HCT116 (cell line): ENCODE measurements around the gene SFXN4. TPM values are rescaled to one million over a fixed set of nuclear protein-coding genes. Genes with fewer than 3 reads are reported as not detected.

Experiments
- ATAC-seq: fragments of 200-7000 bp; cut with Tn5 transposase; 2 replicates; pipeline ENCODE4 v1.9.1; 2020; ENCODE audit warnings: mild to moderate bottlenecking, moderate library complexity
- BruUV-seq: library from RNA; stranded (reverse); fragments of 400-500 nt; replicated peaks from 2 replicates; lab custom pipeline; 2021; lab: Mats Ljungman, UMichigan
- CTCF ChIA-PET: fragments of 300-600 bp; sonication (Branson Sonifier 250); formaldehyde crosslinking; loops from one replicate; lab custom pipeline; 2021; ENCODE audit warnings: antibody characterized with exemption; lab: Charles Lee
- POLR2A ChIA-PET: fragments of 300-600, 350-600 bp; sonication (Branson Sonifier 250); formaldehyde crosslinking; loops from one replicate; lab custom pipeline; 2021; ENCODE audit warnings: antibody characterized with exemption; lab: Charles Lee
- RAD21 ChIA-PET, 2 experiments: fragments of 300-600 bp; sonication (Branson Sonifier 250); formaldehyde crosslinking; loops; one replicate each; lab custom pipeline; 2023; ENCODE audit warnings: low total read pairs in 2 of 2; ENCODE audit not compliant: uncharacterized antibody in 2 of 2, unreplicated experiment in 2 of 2, low non-redundant PET in 1 of 2; lab: Charles Lee
- DNase-seq: peaks from one replicate; pipeline ENCODE4 v3.0.0-alpha.2; 2010; ENCODE audit warnings: low read depth, low spot score
- H2AFZ ChIP-seq: fragments of 200-600 bp; shearing (Covaris generic), sonication (generic); 2 replicates; pipeline ENCODE4 v1.6.1; 2017; ENCODE audit warnings: low read depth, mixed run types, mixed read lengths, antibody characterized with exemption, low read length; ENCODE audit not compliant: poor library complexity, severe bottlenecking
- H3K27ac ChIP-seq: 2 replicates; pipeline ENCODE4 v1.5.1; 2012; ENCODE audit warnings: low read depth, low read length
- H3K27me3 ChIP-seq: fragments of 200-600 bp; sonication (generic); 2 replicates; pipeline ENCODE4 v1.6.1; 2016; ENCODE audit warnings: mixed run types, low read length, mixed read lengths; ENCODE audit not compliant: insufficient read depth
- H3K36me3 ChIP-seq, 2 experiments: fragments of 200-500 bp in 1 of 2; fragments of 200-600 bp in 1 of 2; sonication (Bioruptor generic) in 1 of 2; sonication (generic) in 1 of 2; 2 replicates each; pipeline versions ENCODE4 v1.5.1 to v1.6.1; 2014 to 2016; ENCODE audit warnings: low read length in 2 of 2, inconsistent platforms in 1 of 2, mixed read lengths in 1 of 2, mixed run types in 1 of 2; ENCODE audit not compliant: insufficient read depth in 2 of 2, control insufficient read depth in 1 of 2
- H3K4me1 ChIP-seq, 2 experiments: fragments of 200-600 bp in 1 of 2; sonication (generic) in 1 of 2; 2 replicates each; pipeline versions ENCODE4 v1.5.1 to v1.6.1; 2012 to 2017; ENCODE audit warnings: low read length in 2 of 2, inconsistent platforms in 1 of 2, mild to moderate bottlenecking in 1 of 2, mixed read lengths in 1 of 2, mixed run types in 1 of 2, moderate library complexity in 1 of 2; ENCODE audit not compliant: insufficient read depth in 2 of 2, control insufficient read depth in 1 of 2
- H3K4me2 ChIP-seq: fragments of 200-600 bp; sonication (generic); 2 replicates; pipeline ENCODE4 v1.6.1; 2017; ENCODE audit warnings: mixed run types, low read length, mixed read lengths
- H3K4me3 ChIP-seq, 2 experiments: fragments of 200-600 bp in 1 of 2; sonication (generic) in 1 of 2; replicated peaks in 1 of 2; 2 replicates each; pipeline ENCODE4 v1.5.1; 2011 to 2016; ENCODE audit warnings: low read length in 2 of 2, control low read depth in 1 of 2, low read depth in 1 of 2, mild to moderate bottlenecking in 1 of 2, mixed read lengths in 1 of 2, mixed run types in 1 of 2
- H3K79me2 ChIP-seq: fragments of 200-600 bp; sonication (generic); 2 replicates; pipeline ENCODE4 v1.6.1; 2017; ENCODE audit warnings: mild to moderate bottlenecking, mixed run types, low read length, moderate library complexity, mixed read lengths; ENCODE audit not compliant: insufficient read depth
- H3K9ac ChIP-seq: fragments of 200-600 bp; sonication (generic); 2 replicates; pipeline ENCODE4 v1.6.1; 2016; ENCODE audit warnings: low read length, mixed read lengths
- H3K9me2 ChIP-seq: fragments of 200-600 bp; sonication (generic), shearing (Covaris generic); 2 replicates; pipeline ENCODE4 v1.6.1; 2017; ENCODE audit warnings: mixed run types, mild to moderate bottlenecking, moderate library complexity; ENCODE audit not compliant: insufficient read depth
- H3K9me3 ChIP-seq, 2 experiments: fragments of 200-500 bp in 1 of 2; fragments of 200-600 bp in 1 of 2; sonication (Bioruptor generic) in 1 of 2; sonication (generic) in 1 of 2; 2 replicates each; pipeline ENCODE4 v1.6.1; 2014 to 2017; ENCODE audit warnings: low read length in 2 of 2, mixed read lengths in 2 of 2, inconsistent platforms in 1 of 2, low read depth in 1 of 2, mild to moderate bottlenecking in 1 of 2, mixed run types in 1 of 2, moderate library complexity in 1 of 2; ENCODE audit not compliant: control insufficient read depth in 1 of 2, insufficient read depth in 1 of 2
- H4K20me1 ChIP-seq: fragments of 200-600 bp; sonication (generic), shearing (Covaris generic); 2 replicates; pipeline ENCODE4 v1.6.1; 2017; ENCODE audit warnings: mixed run types, mild to moderate bottlenecking, moderate library complexity; ENCODE audit not compliant: insufficient read depth
- CBX3 ChIP-seq: IDR thresholded peaks from 2 replicates; pipeline ENCODE4 v1.6.1; 2012; ENCODE audit warnings: low read depth
- ELF1 ChIP-seq: IDR thresholded peaks from 2 replicates; pipeline ENCODE4 v1.6.1; 2012; ENCODE audit warnings: low read depth, borderline replicate concordance
- EZH2 ChIP-seq: fragments of 200-600 bp; sonication (generic); IDR thresholded peaks from 2 replicates; pipeline ENCODE4 v1.6.1; 2017; ENCODE audit warnings: antibody characterized with exemption, mixed run types
- EZH2phosphoT487 ChIP-seq: fragments of 200-600 bp; IDR thresholded peaks from 2 replicates; pipeline ENCODE4 v1.6.1; 2018; ENCODE audit warnings: antibody characterized with exemption, borderline replicate concordance
- POLR2A ChIP-seq: IDR thresholded peaks from 2 replicates; pipeline ENCODE4 v1.7.0; 2011; ENCODE audit warnings: borderline replicate concordance; ENCODE audit not compliant: insufficient read depth, insufficient read length; ENCODE audit errors: extremely low read depth
- RAD21 ChIP-seq: IDR thresholded peaks from 2 replicates; pipeline ENCODE4 v1.6.1; 2012; ENCODE audit warnings: low read depth, mild to moderate bottlenecking
- REST ChIP-seq: IDR thresholded peaks from 2 replicates; pipeline ENCODE4 v1.6.1; 2012; ENCODE audit warnings: low read depth
- SRF ChIP-seq: IDR thresholded peaks from 2 replicates; pipeline ENCODE4 v1.6.1; 2012; ENCODE audit warnings: low read depth
- ZFX ChIP-seq: fragments of 450-650 bp; IDR thresholded peaks from 2 replicates; pipeline ENCODE4 v1.6.1; 2017
- ZNF274 ChIP-seq: fragments of 200-500 bp; sonication (Bioruptor generic); IDR thresholded peaks from 2 replicates; pipeline ENCODE4 v1.6.1; 2014; ENCODE audit warnings: mild to moderate bottlenecking, low read depth, low read length, inconsistent platforms
- intact Hi-C: fragments of 100-400 bp; cut with micrococcal nuclease; formaldehyde crosslinking; loops from 2 replicates; pipeline ENCODE4 v1.10.0; 2022
- total RNA-seq: library from RNA; stranded (reverse); gene quantifications from one replicate; pipeline ENCODE4 v1.2.1, GENCODE V29; 2021; ENCODE audit not compliant: unreplicated experiment
- TF ChIP-seq, protein P1 (sequence below), 3 experiments: fragments of 200-600 bp in 1 of 3; sonication (generic) in 1 of 3; IDR thresholded peaks in 2 of 3; conservative IDR thresholded peaks in 1 of 3; 2 replicates each; pipeline ENCODE4 v1.5.1; 2012 to 2017; ENCODE audit warnings: low read depth in 2 of 3, low read length in 2 of 3, antibody characterized with exemption in 1 of 3, borderline replicate concordance in 1 of 3, control low read depth in 1 of 3, mild to moderate bottlenecking in 1 of 3, mixed read lengths in 1 of 3, mixed run types in 1 of 3, moderate library complexity in 1 of 3; ENCODE audit not compliant: insufficient read depth in 1 of 3

Gene SFXN4
- total RNA-seq, 1 experiment from 2014 or later = 58.2 TPM

DNA sequence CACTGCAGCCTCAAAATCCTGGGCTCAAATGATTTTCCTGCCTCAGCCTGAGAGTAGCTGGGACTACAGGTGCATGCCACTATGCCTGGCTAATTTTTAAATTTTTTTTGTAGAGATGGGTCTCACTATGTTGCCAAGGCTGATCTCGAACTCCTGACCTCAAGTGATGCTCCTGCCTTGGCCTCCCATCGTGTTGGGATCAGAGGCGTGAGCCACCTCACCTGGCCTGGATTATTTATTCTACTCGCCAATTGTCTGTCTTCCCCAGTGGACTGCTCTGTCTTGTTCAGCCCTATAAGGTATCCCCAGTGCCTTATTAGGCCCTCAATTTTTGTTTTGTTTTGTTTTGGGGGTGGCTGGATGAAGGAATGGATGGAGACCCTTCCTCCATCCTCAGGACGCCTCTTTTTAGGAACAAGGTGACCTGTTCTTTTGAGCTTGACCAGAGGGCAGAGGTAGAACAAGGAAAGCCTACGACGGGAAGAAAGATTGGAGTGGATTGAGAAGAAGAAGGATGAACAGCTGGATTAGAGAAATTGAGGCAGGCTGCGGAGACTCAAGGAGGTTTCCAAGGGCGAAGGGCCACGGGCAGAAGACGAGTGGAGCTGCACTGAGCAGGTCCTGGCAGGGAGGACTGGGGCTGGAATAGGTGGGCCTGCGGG is 62.1 kb downstream of the SFXN4 start:
- Histone ChIP-seq H2AFZ (peak overlapping the region; percentile 98), H3K4me2 (peak overlapping the region; percentile 39; the same call in 1 of the 2 replicates)
- CTCF ChIA-PET = interaction anchor here (0.7 to 1.2 kb wide), 3 partner anchors 9 to 95 kb away, joined by 3 read pairs; no protein-coding TSS in a partner anchor

More for the DNA sequence above, 62.1 kb downstream of the SFXN4 start:
- Histone ChIP-seq H4K20me1 (no peaks in the 10 kb centered on the region), H3K4me1 (peaks cover 4 to 22% of the 10 kb centered on the region in 2 experiments), H3K9ac (no peak overlapping the region), H3K36me3 (0 out of 4 replicates have a peak, but pooled peaks cover 0 to under 1% of the 10 kb centered on the region in 2 experiments), H3K4me3 (no peak overlapping the region), H3K9me3 (no peaks in the 10 kb centered on the region), H3K27ac (no peak overlapping the region), H3K27me3 (no peaks in the 10 kb centered on the region), H3K9me2 (no peaks in the 10 kb centered on the region; the same call in 1 of the 2 replicates), H3K79me2 (peaks cover 12% of the 10 kb centered on the region)
- ChIA-PET POLR2A (interaction anchor here (0.6 to 1.4 kb wide), 3 partner anchors 12 to 20 kb away, joined by 3 to 5 read pairs (median 4); no protein-coding TSS in a partner anchor), RAD21 (no interaction called here)
- no TSS peak for BruUV-seq
- intact Hi-C loops = no loop called here
- DNase-seq = no peak
- no peak for ATAC-seq
- TF ChIP-seq ZNF274 = no peak
- no peak for TF ChIP-seq EZH2
- no peak for TF ChIP-seq CBX3
- no peak for TF ChIP-seq SRF
- TF ChIP-seq EZH2phosphoT487 = no peak
- TF ChIP-seq POLR2A = no peak
- TF ChIP-seq, protein P1, sequence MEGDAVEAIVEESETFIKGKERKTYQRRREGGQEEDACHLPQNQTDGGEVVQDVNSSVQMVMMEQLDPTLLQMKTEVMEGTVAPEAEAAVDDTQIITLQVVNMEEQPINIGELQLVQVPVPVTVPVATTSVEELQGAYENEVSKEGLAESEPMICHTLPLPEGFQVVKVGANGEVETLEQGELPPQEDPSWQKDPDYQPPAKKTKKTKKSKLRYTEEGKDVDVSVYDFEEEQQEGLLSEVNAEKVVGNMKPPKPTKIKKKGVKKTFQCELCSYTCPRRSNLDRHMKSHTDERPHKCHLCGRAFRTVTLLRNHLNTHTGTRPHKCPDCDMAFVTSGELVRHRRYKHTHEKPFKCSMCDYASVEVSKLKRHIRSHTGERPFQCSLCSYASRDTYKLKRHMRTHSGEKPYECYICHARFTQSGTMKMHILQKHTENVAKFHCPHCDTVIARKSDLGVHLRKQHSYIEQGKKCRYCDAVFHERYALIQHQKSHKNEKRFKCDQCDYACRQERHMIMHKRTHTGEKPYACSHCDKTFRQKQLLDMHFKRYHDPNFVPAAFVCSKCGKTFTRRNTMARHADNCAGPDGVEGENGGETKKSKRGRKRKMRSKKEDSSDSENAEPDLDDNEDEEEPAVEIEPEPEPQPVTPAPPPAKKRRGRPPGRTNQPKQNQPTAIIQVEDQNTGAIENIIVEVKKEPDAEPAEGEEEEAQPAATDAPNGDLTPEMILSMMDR (IDR thresholded peaks at IDR 0.05 in 2 of 3, conservative IDR thresholded peaks at IDR 0.05 in 1 of 3; ENCODE audit: borderline replicate concordance in 1 of 3, insufficient read depth in 1 of 3, low read depth in 2 of 3, low read length in 2 of 3) = no peak
- no peak for TF ChIP-seq ZFX
- no peak for TF ChIP-seq RAD21
- TF ChIP-seq ELF1 = no peak
- no peak for TF ChIP-seq REST
